Fibroblast of lung (primary cell): ENCODE data around the gene SOCS1. TPM values are rescaled to one million over a fixed set of nuclear protein-coding genes. Genes with fewer than 3 reads are reported as not detected.
"Not testable (repeated sequence)": the region's sequence is repeated elsewhere in the genome, so short reads cannot be mapped to it uniquely, and the experiment has no call there.

Source experiments
- DNase-seq, 2 donors: peaks; one replicate each; pipeline versions ENCODE4 v3.0.0 to v3.0.0-alpha.2; 2010; ENCODE audit warnings: low read depth in 2 of 2
- H2AFZ ChIP-seq: 2 replicates; pipeline ENCODE4 v1.5.1; 2012; ENCODE audit warnings: low read length, control low read depth, inconsistent platforms
- H3K27ac ChIP-seq: 2 replicates; pipeline ENCODE4 v1.5.1; 2011; ENCODE audit warnings: low read length, control low read depth; ENCODE audit not compliant: insufficient read depth
- H3K27me3 ChIP-seq: 2 replicates; pipeline ENCODE4 v1.5.1; 2011; ENCODE audit warnings: mild to moderate bottlenecking, low read length; ENCODE audit not compliant: control insufficient read depth, insufficient read depth
- H3K36me3 ChIP-seq: 2 replicates; pipeline ENCODE4 v1.5.1; 2011; ENCODE audit warnings: low read length; ENCODE audit not compliant: control insufficient read depth, insufficient read depth
- H3K4me1 ChIP-seq: 2 replicates; pipeline ENCODE4 v1.5.1; 2011; ENCODE audit warnings: low read length; ENCODE audit not compliant: control insufficient read depth, insufficient read depth; ENCODE audit errors: extremely low read depth
- H3K4me2 ChIP-seq: 2 replicates; pipeline ENCODE4 v1.5.1; 2011; ENCODE audit warnings: low read length, control low read depth; ENCODE audit not compliant: insufficient read depth; ENCODE audit errors: extremely low read depth
- H3K4me3 ChIP-seq, 4 experiments: fragments of 200-600 bp in 1 of 4; sonication (generic) in 1 of 4; replicated peaks in 1 of 4; 2 replicates each; pipeline ENCODE4 v1.5.1; 2011 to 2016; ENCODE audit warnings: low read length in 4 of 4, low read depth in 3 of 4, mild to moderate bottlenecking in 3 of 4, control low read depth in 2 of 4, inconsistent platforms in 1 of 4, mixed read lengths in 1 of 4; ENCODE audit not compliant: insufficient read depth in 1 of 4; ENCODE audit errors: control extremely low read depth in 1 of 4
- H3K79me2 ChIP-seq: 2 replicates; pipeline ENCODE4 v1.5.1; 2012; ENCODE audit warnings: mild to moderate bottlenecking, low read length, inconsistent platforms; ENCODE audit not compliant: control insufficient read depth, insufficient read depth
- H3K9ac ChIP-seq: 2 replicates; pipeline ENCODE4 v1.5.1; 2011; ENCODE audit warnings: mild to moderate bottlenecking, low read length, control low read depth; ENCODE audit not compliant: insufficient read depth
- H3K9me3 ChIP-seq: 2 replicates; pipeline ENCODE4 v1.5.1; 2012; ENCODE audit warnings: low read depth, low read length; ENCODE audit not compliant: control insufficient read depth, insufficient read depth
- H4K20me1 ChIP-seq: 2 replicates; pipeline ENCODE4 v1.5.1; 2011; ENCODE audit warnings: low read length; ENCODE audit not compliant: control insufficient read depth, insufficient read depth; ENCODE audit errors: extremely low read depth
- EZH2 ChIP-seq: IDR thresholded peaks from 2 replicates; pipeline ENCODE4 v1.5.1; 2012; ENCODE audit warnings: low read length, control low read depth, mild to moderate bottlenecking; ENCODE audit errors: missing control alignments
- polyA plus RNA-seq, 2 donors: library from polyadenylated mRNA; depleted of rRNA in 1 of 2; stranded (reverse) in 1 of 2; unstranded in 1 of 2; fragments of >200 nt; gene quantifications; 2 replicates each; pipeline ENCODE4 v1.2.1, GENCODE V29; 2011 to 2012; ENCODE audit warnings: missing spikeins in 1 of 2
- total RNA-seq: library from RNA; depleted of rRNA; stranded (reverse); fragments of >200 nt; gene quantifications from 2 replicates; pipeline ENCODE4 v1.2.1, GENCODE V29; 2014
- TF ChIP-seq, protein P1 (sequence below), 2 donors: IDR thresholded peaks in 1 of 2; conservative IDR thresholded peaks in 1 of 2; 1 replicate in 1 of 2; 2 replicates in 1 of 2; pipeline ENCODE4 v1.5.1; 2011 to 2012; ENCODE audit warnings: low read length in 2 of 2, control low read depth in 1 of 2, inconsistent platforms in 1 of 2, low read depth in 1 of 2, mild to moderate bottlenecking in 1 of 2

The SOCS1 gene
- total and polyA plus RNA-seq, 2 donors (not counting 1 experiment from before 2014, with no cell fraction given) = 17.7 to 21.1 TPM

DNA sequence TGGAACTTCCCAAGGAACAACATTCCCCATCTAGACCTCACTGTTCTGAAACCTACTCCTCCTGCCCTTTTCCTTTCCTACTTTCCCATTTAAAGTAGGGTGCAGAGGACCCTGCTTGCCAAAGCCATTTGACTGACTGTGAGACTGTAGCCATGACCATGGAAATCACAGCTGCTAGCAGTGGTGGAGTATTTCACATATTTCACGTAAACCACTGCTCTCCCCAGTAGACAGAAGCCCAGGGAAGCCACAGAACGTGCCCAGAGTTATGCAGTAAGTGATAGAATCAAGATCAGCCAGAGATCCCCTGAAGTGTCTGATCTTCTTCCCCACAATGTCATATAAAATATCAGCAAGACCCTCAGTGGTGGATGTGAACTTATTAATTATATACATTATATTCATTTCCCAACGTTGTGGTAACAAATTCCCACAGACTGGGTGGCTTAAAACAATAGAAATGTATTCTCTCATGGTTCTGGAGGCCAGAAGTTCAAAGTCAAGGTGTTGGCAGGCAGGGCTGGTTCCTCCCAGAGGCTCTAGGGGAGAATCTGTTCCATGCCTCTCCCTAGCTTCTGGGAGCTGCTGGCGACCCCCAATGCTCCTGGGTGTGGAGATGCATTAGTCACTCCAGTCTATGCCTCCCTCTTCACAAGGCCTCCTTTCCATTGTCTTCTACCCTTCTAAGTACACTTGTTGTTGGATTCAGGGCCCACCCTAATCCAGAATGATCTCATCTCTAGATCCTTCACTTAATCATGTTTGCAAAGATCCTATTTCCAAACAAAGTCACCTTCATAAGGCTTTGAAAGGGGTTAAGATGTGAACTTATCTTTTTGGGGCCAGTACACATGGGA lies 45.9 kb upstream of the SOCS1 start:
- no peaks in the 10 kb centered on the region for H3K79me2 ChIP-seq

DNA sequence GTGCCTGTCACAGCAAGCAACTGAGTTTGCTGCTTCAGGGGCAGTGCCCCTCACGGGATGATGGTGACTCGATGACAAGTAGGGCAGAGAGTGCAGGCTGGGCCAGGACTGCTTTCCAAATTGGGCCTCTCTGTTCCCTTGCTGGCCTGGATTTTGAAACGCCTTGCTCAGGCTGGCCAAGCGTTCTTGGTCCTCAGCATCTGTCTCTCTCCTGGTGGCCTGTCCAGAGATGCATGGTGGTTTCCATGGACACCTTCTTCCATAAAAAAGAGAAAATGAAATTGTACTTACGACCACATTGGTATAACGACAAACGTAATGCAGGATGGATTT lies 44.5 kb upstream of the SOCS1 start:
- no peaks in the 10 kb centered on the region for H4K20me1 ChIP-seq
- H3K4me2 ChIP-seq = no peak overlapping the region
- no peaks in the 10 kb centered on the region for H3K36me3 ChIP-seq
- H3K9me3 ChIP-seq = no peaks in the 10 kb centered on the region
- no peaks in the 10 kb centered on the region for H3K27me3 ChIP-seq
- no peak overlapping the region for H3K4me3 ChIP-seq
- no peak overlapping the region for H2AFZ ChIP-seq
- H3K27ac ChIP-seq = no peak overlapping the region
- no peak for DNase-seq
- H3K4me1 ChIP-seq = peaks cover 5% of the 10 kb centered on the region
- no peak for TF ChIP-seq EZH2
- TF ChIP-seq, protein P1, sequence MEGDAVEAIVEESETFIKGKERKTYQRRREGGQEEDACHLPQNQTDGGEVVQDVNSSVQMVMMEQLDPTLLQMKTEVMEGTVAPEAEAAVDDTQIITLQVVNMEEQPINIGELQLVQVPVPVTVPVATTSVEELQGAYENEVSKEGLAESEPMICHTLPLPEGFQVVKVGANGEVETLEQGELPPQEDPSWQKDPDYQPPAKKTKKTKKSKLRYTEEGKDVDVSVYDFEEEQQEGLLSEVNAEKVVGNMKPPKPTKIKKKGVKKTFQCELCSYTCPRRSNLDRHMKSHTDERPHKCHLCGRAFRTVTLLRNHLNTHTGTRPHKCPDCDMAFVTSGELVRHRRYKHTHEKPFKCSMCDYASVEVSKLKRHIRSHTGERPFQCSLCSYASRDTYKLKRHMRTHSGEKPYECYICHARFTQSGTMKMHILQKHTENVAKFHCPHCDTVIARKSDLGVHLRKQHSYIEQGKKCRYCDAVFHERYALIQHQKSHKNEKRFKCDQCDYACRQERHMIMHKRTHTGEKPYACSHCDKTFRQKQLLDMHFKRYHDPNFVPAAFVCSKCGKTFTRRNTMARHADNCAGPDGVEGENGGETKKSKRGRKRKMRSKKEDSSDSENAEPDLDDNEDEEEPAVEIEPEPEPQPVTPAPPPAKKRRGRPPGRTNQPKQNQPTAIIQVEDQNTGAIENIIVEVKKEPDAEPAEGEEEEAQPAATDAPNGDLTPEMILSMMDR (conservative IDR thresholded peaks at IDR 0.05 in 1 of 2, IDR thresholded peaks at IDR 0.05 in 1 of 2; ENCODE audit: low read depth in 1 of 2, low read length in 2 of 2) = no peak
- no peaks in the 10 kb centered on the region for H3K79me2 ChIP-seq
- no peak overlapping the region for H3K9ac ChIP-seq

More for the DNA sequence above, 45.9 kb upstream of the SOCS1 start:
- Histone ChIP-seq H3K9me3 (no peaks in the 10 kb centered on the region), H3K36me3 (no peaks in the 10 kb centered on the region), H3K4me2 (no peak overlapping the region), H3K4me1 (peaks cover 4% of the 10 kb centered on the region), H3K4me3 (no peak overlapping the region), H4K20me1 (no peaks in the 10 kb centered on the region), H2AFZ (no peak overlapping the region), H3K9ac (no peak overlapping the region), H3K27ac (no peak overlapping the region), H3K27me3 (no peaks in the 10 kb centered on the region)
- DNase-seq = peak in 1 of 2 donors; percentile 27
- no peak for TF ChIP-seq EZH2
- TF ChIP-seq, protein P1 (conservative IDR thresholded peaks at IDR 0.05 in 1 of 2, IDR thresholded peaks at IDR 0.05 in 1 of 2; ENCODE audit: low read depth in 1 of 2, low read length in 2 of 2) = no peak

DNA sequence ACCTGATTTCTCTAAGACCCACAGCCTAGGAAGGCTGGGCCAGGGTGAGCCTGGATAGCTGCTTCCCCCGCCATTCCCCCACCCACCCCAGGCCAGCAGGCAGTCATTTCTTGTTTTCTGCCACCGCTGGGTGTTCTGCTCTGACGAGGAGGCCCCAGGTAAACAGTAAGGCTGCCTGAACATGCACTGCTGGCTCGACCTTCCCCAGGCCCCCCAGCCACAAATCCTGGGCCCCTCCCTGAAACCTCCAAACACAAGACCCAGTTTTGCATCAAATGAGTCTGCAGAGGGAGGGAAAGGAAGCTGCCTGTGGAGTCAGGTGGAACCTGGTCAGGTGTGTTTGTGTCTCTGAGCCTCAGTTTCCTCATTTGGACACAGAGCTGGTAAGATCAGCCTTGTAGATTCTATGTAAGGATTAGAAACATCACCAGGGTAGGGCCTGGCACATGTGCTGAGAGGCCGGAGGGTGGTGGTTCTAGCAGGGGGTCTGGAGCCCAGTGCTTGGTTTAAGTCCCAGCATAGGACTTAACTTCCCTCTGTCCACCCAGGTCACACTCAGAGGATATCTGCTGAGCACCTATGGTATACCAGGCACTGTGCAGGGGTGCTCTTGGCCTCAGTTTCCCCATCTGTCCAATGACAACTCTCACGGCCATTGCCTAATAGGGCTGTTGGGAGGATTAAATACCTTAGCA lies 44.0 kb upstream of the SOCS1 start:
- H3K9me3 ChIP-seq = no peaks in the 10 kb centered on the region
- H3K4me2 ChIP-seq = no peak overlapping the region
- H3K4me3 ChIP-seq = no peak overlapping the region
- H3K9ac ChIP-seq = no peak overlapping the region
- no peak for DNase-seq
- H3K27me3 ChIP-seq = no peaks in the 10 kb centered on the region
- no peaks in the 10 kb centered on the region for H3K36me3 ChIP-seq
- TF ChIP-seq, protein P1 (conservative IDR thresholded peaks at IDR 0.05 in 1 of 2, IDR thresholded peaks at IDR 0.05 in 1 of 2; ENCODE audit: low read depth in 1 of 2, low read length in 2 of 2) = no peak
- TF ChIP-seq EZH2 = no peak
- peaks cover 5% of the 10 kb centered on the region for H3K4me1 ChIP-seq
- H3K79me2 ChIP-seq = no peaks in the 10 kb centered on the region
- no peak overlapping the region for H3K27ac ChIP-seq
- no peak overlapping the region for H2AFZ ChIP-seq
- H4K20me1 ChIP-seq = no peaks in the 10 kb centered on the region

DNA sequence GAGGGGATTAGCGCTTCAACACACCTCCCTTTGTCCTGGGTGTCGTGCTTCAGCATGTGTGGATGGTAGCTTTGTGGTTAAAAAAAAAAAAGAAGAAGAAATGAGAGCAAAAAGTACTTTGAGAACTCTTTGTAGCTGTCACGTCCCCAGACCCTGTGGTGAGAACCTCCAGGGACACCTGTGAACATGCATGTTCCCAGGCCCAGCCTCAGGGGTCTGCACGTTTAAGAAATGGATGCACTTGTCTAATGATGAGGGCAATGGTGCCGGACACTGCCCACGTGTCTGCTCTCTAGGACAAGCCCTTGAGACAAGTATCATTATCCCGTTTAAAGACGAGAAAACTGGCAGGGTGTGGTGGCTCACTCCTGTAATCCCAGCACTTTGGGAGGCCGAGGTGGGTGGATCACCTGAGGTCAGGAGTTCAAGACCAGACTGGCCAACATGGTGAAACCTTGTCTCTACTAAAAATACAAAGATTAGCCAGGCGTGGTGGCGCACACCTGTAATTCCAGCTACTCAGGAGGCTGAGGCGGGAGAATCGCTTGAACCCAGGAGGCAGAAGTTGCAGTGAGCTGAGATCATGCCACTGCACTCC lies 43.0 kb upstream of the SOCS1 start:
- not testable (repeated sequence) for H3K4me2 ChIP-seq, H3K9me3 ChIP-seq, H3K27ac ChIP-seq, H2AFZ ChIP-seq, H4K20me1 ChIP-seq, H3K36me3 ChIP-seq, H3K4me1 ChIP-seq, H3K9ac ChIP-seq, H3K4me3 ChIP-seq, H3K79me2 ChIP-seq, DNase-seq, H3K27me3 ChIP-seq
